Measurements from ENCODE around the gene TWIST2.

Gene TWIST2

GRCh38 chr2:238905224-238905623 is 57.3 kb downstream of the TWIST2 start:
- DNase-seq (ENCODE audit: low spot score): no peak

GRCh38 chr2:238905644-238906043 is 57.8 kb downstream of the TWIST2 start:
- DNase-seq (ENCODE audit: low spot score): no peak

GRCh38 chr2:238906254-238906935 is 58.5 kb downstream of the TWIST2 start:
- DNase-seq (ENCODE audit: low spot score): no peak

- no peak for DNase-seq (ENCODE audit: low spot score)
Observed at GRCh38 chr2:238906936-238907716, 59.2 kb downstream of the TWIST2 start.

GRCh38 chr2:238907717-238908173 is 59.9 kb downstream of the TWIST2 start:
- no peak for DNase-seq (ENCODE audit: low spot score)

- DNase-seq (ENCODE audit: low spot score): peak; percentile 45
Observed at GRCh38 chr2:238908960-238909951, 61.4 kb downstream of the TWIST2 start.

- no peak for DNase-seq (ENCODE audit: low spot score)
Observed at GRCh38 chr2:238910751-238911351, 63.0 kb downstream of the TWIST2 start.

- no peak for DNase-seq (ENCODE audit: low spot score)
Observed at GRCh38 chr2:238911376-238912227, 63.7 kb downstream of the TWIST2 start.

- DNase-seq (ENCODE audit: low spot score): no peak
Observed at GRCh38 chr2:238912228-238912915, 64.5 kb downstream of the TWIST2 start.

GRCh38 chr2:238912916-238913875 is 65.3 kb downstream of the TWIST2 start:
- DNase-seq (ENCODE audit: low spot score): no peak

- DNase-seq (ENCODE audit: low spot score): no peak
Observed at GRCh38 chr2:238913931-238914647, 66.2 kb downstream of the TWIST2 start.

- peak; percentile 57 for DNase-seq (ENCODE audit: low spot score)
Observed at GRCh38 chr2:238914648-238915015, 66.7 kb downstream of the TWIST2 start.

GRCh38 chr2:238915196-238915595 is 67.3 kb downstream of the TWIST2 start:
- DNase-seq (ENCODE audit: low spot score): no peak

GRCh38 chr2:238915596-238915995 is 67.7 kb downstream of the TWIST2 start:
- DNase-seq (ENCODE audit: low spot score): no peak

GRCh38 chr2:238916176-238916874 is 68.4 kb downstream of the TWIST2 start:
- DNase-seq (ENCODE audit: low spot score): no peak

GRCh38 chr2:238916875-238917590 is 69.1 kb downstream of the TWIST2 start:
- DNase-seq (ENCODE audit: low spot score): no peak

- no peak for DNase-seq (ENCODE audit: low spot score)
Observed at GRCh38 chr2:238919307-238919706, 71.4 kb downstream of the TWIST2 start.

Data from AG08395 (cell line).